HG03439 (cell line): ENCODE measurements around the gene SPOCK1.
"Not testable (repeated sequence)": the region's sequence is repeated elsewhere in the genome, so short reads cannot be mapped to it uniquely, and the experiment has no call there.

Source experiments
- ATAC-seq: cut with Tn5 transposase; IDR thresholded peaks from one replicate; pipeline ENCODE4 v1.9.1; 2021; ENCODE audit warnings: mild to moderate bottlenecking, moderate library complexity; ENCODE audit not compliant: unreplicated experiment

SPOCK1 gene

DNA sequence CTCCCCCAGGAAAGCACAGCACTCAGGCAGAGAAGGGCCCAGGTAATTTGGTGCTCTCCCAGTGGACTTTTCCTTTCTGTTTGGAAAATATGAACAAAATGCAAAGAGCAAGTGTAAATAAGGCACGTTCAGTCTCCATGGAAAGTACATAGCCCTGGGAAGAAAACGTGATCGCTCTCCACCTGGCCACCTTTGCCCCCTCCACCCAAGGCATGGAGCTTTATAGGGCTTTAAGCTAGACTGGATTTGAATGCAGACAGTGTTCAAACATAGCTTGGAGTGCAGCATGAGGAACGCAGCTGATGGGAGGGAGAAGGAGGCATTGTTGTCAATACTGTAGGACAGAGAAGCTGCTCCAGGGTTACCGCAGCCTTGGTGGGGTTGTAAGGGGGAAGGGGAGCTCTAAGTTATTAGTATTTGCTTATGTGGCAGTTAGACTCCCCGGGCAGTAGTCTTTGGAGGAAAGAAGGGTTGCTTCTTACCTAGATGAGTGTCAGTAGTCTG lies 500.2 kb downstream of the SPOCK1 start:
- no peak for ATAC-seq

DNA sequence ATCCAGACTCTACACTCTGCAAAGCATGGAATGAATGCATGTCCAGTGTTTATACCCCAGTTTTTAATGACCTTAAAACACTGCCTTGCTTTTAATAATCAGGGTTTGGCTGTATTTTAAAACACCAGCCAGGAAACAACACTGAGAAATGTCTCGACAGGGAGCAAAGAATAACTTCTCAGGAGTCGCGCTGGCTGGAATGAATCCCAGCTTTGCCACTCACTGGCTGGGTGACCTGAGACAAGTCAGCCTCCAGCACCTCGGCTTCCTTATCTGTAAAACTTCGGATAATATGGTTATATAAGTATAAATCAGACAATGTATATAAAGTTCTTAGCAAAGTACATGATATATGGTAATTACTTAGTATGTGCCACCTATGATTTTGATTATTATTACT lies 505.0 kb downstream of the SPOCK1 start:
- no peak for ATAC-seq

DNA sequence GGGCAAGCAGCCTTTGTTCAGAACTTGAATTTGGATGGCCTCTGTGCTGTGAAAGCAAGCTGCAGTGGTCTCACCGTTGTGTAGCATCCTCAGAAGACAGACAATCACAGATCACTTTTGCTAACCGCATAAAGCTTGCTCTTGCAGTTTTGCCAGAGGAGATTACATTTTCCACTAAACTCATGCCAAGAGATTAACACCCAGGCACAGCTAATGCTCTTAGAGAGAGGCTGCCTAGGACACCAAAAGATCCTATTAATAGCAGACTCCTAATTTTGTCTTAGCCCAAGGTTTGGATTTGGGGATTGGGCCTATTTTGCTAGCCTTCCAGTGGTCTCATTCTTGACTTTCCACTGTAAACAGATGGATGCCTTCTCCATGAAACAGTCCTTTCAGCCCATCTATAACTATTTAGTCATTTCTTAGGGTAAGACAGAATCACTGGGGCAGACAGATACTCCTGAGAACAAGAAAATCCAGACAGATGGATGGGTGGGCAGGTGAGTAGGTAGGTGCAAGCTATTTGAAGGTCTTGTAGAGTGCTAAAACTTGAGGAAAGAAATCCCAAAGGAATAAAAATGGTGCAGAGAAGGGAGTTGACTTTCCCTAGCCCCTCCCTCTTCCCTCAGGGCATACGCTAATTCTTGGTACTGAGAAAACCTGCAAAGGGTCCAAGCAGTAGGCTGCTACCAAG lies 506.2 kb downstream of the SPOCK1 start:
- ATAC-seq, result no peak

DNA sequence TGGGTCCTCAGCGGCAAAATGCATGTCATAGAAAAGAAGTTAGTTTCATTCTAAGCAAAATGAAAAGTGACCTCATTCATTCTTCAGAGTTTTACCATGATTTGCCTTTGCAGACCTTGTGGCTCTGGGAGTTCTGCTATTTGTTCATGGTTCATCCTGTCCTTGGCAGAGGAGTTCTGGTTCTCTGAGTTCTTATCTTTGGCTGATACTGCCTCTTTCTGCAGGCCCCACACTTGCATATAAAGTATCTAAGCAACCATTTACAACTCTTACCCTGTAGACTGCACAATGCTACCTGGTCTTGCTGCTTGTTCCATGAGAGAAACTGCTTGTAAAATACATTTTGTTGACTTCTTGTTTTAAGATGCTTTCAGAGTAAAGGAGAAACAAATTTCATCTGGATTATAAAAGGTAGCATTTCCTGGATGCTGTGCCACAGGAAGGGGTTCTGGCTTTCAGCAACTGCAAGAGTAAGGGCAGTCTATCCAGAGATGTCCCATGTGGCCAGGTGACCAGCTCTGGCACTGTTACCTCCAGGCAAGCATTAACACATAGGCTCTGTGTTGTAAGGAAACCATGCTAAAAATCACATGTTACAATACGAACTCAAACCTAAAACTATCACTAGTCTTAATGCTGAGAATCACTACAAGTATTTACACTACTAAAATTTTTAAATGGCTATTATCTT lies 513.2 kb downstream of the SPOCK1 start:
- ATAC-seq, result no peak

DNA sequence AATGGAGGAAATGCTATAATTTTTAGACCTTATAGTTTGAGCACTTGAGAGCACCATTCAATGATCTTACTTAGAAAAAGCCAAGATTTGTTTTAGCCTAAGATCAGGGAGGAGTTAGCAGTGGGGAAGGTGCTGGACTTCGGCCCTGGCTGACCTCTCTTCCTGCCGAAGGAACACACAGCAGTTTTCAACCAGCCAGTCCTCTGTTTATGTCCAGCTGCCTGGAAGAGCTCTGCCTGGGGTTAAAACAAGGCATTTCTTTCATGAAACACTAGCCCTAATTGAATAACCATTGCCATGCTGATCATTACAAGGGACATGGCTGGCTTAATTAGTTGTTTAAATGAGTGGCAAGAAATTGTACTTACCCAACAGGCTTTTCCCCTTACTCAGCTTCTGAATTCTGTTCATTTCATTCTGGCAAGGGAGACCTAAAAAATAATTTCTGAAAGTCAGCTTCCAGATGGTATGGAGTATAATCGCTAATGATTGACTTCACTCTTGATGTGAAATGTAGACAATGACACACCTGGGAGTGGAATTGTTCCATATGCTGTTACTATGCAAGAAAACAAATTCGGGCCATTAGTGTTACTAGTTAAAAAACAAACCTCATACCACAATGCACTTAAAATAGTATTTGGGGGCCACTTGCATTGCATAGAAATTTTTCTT lies 514.2 kb downstream of the SPOCK1 start:
- ATAC-seq, result no peak

DNA sequence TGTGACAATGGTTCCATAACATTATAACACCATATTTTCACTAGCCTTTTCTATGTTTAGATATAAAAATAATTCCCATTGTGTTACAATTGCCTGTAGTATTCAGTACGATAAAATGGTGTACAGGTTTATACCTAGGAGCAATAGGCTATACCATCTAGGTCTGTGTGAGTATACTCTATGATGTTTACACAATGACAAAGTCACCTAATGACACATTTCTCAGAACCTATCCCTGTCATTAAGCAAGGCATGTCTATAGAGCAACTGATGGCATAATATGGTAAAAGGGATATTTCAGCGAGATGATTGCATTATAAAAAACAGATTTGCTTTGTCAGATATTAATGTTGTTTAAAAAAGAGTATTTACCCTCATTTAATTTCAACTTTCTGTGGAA lies 517.2 kb downstream of the SPOCK1 start:
- no peak for ATAC-seq

DNA sequence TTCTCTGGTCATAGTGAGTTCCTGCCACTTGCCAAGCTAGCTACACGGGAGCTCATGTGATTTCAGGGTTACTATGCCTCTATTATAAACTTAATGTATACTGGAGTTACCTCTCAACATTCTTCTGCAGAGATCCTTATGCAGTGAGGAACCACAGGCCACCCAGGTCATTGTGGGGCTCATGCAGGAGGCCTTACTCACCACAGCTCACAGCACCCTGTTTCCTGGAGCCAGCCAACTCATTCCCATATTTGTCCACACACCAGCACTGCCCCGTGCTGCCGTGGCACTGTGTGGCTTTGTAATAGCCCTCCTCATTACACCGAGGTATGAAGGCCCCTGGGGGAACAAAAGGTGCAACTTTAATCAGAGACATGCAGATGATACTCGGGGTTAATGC lies 520.0 kb downstream of the SPOCK1 start:
- ATAC-seq, result no peak

DNA sequence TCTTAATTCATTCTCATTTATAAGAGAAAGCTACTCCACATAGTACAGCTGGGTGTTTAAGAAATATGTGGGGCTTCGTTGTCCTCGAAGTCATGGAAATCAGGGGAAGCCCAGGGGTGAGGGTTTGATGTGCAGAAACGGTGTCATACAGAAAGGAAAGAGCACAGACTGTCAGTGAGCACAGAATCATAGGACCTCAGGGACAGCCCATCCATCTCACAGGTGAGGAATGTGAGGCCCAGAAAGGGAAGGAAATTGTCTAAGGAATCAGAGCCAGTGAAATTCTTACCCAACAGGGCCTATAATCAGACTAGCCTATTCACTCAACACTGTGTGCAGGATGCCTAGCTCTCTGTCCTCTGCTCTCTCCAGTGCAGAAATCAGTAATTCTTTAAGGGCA lies 535.6 kb downstream of the SPOCK1 start:
- no peak for ATAC-seq

DNA sequence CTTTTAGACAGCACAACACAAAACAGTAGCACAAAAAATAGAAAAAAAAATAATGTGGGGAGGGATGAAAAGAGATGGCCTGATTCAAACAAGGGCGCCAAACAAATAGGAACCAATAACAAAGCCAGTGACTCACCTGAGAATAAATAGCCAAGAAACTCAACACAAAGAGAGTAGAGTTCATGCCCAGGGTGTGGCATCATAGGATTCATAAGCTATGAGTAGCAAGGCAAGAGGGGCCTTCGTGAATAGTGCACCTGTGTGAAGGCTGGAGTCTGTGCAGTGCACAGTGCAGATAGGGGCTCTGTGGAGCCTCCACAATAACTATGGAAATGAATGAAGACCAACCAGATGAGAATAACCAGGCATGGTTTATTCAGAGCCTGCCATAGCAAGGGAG lies 541.7 kb downstream of the SPOCK1 start:
- ATAC-seq, result no peak

DNA sequence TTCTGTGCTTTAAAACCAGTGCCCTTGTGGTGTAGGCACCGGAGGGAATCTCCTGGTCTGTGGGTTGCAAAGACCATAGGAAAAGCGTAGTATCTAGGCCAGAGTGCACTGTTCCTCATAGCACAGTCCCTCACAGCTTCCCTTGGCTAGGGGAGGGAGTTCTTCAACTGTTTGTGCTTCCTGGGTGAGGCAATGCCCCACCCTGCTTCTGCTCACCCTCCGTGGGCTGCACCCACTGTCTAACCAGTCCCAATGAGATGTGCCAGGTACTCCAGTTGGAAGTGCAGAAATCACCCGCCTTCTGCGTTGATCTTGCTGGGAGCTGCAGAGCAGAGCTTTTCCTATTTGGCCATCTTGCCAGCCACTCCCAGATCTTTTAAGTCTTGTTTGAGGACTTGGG lies 545.0 kb downstream of the SPOCK1 start:
- not testable (repeated sequence) for ATAC-seq

DNA sequence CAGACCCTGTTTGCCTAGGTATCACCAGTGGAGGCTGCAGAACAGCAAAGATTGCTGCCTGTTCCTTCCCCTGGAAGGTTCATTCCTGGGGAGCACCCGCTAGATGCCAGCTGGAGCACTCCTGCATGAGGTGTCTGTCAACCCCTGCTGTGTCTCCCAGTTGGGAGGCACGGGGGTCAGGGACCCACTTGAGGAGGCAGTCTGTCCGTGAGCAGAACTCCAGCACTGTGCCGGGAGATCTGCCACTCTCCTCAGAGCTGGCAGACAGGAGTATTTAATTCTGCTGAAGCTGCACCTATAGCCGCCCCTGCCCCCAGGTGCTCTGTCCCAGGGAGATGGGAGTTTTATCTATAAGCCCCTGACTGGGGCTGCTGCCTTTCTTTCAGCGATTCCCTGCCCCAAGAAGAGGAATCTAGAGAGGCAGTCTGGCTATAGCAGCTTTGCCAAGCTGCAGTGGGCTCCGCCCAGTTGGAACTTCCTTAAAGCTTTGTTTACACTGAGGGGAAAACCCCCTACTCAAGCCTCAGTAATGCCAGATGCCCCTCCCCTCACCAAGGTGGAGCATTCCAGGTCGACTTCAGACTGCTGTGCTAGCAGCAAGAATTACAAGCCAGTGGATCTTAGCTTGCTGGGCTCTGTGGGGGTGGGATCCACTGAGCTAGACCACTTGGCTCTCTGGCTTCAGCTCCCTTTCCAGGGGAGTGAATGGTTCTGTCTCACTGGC lies 545.6 kb downstream of the SPOCK1 start:
- ATAC-seq, result not testable (repeated sequence)

DNA sequence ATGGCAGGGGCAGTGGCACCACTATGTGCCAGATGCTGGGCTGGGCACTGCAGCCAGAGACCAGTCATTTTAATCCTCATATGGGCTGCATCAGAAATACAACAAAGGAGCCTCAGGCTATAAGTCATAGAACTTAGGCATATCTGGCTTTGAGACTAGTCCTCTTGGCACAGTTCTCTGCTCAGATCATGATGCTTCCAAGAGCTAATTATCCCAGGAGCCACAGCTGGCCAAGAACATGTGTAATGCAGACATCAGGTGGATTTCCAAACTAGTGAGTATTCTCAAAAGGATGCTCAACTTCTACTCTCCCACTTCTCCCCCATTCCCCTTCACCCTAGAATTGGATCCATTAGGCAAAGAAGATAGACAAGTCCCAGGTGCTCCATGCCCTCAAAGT lies 571.6 kb downstream of the SPOCK1 start:
- no peak for ATAC-seq

DNA sequence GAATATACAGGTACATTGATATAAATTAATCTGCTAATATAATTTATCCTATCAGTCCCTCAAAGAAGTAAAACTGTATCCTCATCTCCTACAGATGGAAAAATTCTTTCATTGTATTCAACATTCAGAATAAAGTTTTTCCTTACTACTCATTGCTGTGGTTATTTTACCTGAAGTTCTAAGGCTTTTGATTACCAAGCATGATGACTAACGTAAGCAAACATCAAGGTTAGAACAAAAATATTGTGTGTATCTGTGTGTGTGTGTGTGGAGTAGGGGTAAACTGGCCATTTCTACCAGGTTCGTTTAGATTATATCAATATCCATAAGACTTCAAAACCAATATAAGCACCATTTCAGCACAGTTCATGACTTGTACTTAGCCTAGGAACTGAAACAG lies 573.1 kb downstream of the SPOCK1 start:
- no peak for ATAC-seq
